ENCODE data around the gene MYH9.
A peak's percentile ranks its signal among the peaks of the same experiment; 100 is the strongest.
"Not testable (repeated sequence)": the region's sequence is repeated elsewhere in the genome, so short reads cannot be mapped to it uniquely, and the experiment has no call there.

Gene MYH9

GRCh38 chr22:36413022-36413775, 25.4 kb upstream of the MYH9 start:
- DNase-seq = no peak

- DNase-seq = peak in 3 of 5 experiments; percentile 13 to 60 (median 23)
Observed at GRCh38 chr22:36411589-36412258, 24.0 kb upstream of the MYH9 start.

- peak; percentile 42 to 87 (median 53) for DNase-seq
Observed at GRCh38 chr22:36409911-36410756, 22.4 kb upstream of the MYH9 start.

GRCh38 chr22:36409554-36409910, 21.8 kb upstream of the MYH9 start:
- not testable (repeated sequence) for DNase-seq

- DNase-seq = no peak
Observed at GRCh38 chr22:36409056-36409455, 21.3 kb upstream of the MYH9 start.

GRCh38 chr22:36406721-36407120, 19.0 kb upstream of the MYH9 start:
- DNase-seq = no peak

GRCh38 chr22:36405671-36406538, 18.1 kb upstream of the MYH9 start:
- DNase-seq = peak in 3 of 5 experiments; percentile 23 to 96 (median 83)

GRCh38 chr22:36405221-36405661, 17.5 kb upstream of the MYH9 start:
- peak in 1 of 5 experiments; percentile 94 for DNase-seq

- DNase-seq = no peak
Observed at GRCh38 chr22:36404446-36404845, 16.7 kb upstream of the MYH9 start.

- DNase-seq = no peak
Observed at GRCh38 chr22:36399472-36399778, 11.7 kb upstream of the MYH9 start.

GRCh38 chr22:36398601-36399471, 11.1 kb upstream of the MYH9 start:
- DNase-seq = no peak

GRCh38 chr22:36397131-36398093, 9.6 kb upstream of the MYH9 start:
- no peak for DNase-seq

- DNase-seq = no peak
Observed at GRCh38 chr22:36395915-36396314, 8.1 kb upstream of the MYH9 start.

- DNase-seq = no peak
Observed at GRCh38 chr22:36395055-36395849, 7.5 kb upstream of the MYH9 start.

- no peak for DNase-seq
Observed at GRCh38 chr22:36391638-36392037, 3.9 kb upstream of the MYH9 start.

- DNase-seq = not testable (repeated sequence)
Observed at GRCh38 chr22:36389122-36389521, 1.4 kb upstream of the MYH9 start.

GRCh38 chr22:36387709-36387958, 133 bp downstream of the MYH9 start:
- no peak for DNase-seq

GRCh38 chr22:36386900-36387708, 663 bp downstream of the MYH9 start:
- peak in 3 of 5 experiments; percentile 30 to 73 (median 41) for DNase-seq
